GM21723 (cell line): Measurements from ENCODE around the gene JAML.

Experiments
- ATAC-seq: cut with Tn5 transposase; IDR thresholded peaks from one replicate; pipeline ENCODE4 v1.9.1; 2021; ENCODE audit warnings: mild to moderate bottlenecking, moderate library complexity; ENCODE audit not compliant: unreplicated experiment

The JAML gene

GRCh38 chr11:118169300-118170140 lies 55.3 kb downstream of the JAML start:
- ATAC-seq: no peak

GRCh38 chr11:118168751-118169150 lies 56.1 kb downstream of the JAML start:
- no peak for ATAC-seq

DNA sequence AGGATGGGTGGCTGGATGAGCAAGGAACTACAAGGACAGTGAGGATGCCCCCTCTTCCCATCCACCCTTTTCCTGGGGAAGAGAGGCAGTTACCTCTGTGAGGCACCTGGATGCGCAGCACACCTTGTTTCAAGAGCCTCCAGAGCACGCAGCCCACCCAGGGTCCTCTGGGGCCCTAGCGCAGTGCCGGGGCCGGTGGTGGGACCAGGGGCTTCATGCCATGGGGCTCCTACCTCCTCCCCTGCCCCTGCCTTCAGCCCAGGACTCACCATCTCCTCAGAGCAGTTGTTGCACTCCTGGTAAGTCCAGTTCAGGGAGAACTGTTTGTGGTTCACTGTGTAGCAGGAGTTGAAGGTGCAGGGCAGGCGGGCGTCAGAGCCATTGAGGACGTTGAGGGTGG lies 56.5 kb downstream of the JAML start:
- no peak for ATAC-seq

DNA sequence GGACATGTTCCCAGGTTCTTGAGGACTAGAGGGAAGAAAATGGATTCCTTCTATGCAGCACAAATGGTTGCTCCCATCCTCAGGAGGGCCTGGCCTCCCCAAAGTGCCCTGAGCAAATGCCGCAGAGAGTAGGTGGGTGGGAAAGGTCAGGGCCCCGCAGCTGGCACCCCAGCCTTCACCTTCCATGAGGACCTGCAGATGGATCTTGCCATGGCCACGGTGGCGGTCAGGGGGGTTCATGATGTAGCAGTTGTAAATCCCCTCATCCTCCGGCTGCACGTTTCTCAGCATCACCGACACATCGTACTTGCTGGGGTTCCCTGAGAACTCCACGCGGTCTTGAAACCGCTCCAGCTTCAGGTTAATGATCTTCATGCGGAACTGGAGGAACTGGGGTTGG lies 56.9 kb downstream of the JAML start:
- ATAC-seq: no peak

- no peak for ATAC-seq
These were observed 57.6 kb downstream of the JAML start for GRCh38 chr11:118167253-118167652.

DNA sequence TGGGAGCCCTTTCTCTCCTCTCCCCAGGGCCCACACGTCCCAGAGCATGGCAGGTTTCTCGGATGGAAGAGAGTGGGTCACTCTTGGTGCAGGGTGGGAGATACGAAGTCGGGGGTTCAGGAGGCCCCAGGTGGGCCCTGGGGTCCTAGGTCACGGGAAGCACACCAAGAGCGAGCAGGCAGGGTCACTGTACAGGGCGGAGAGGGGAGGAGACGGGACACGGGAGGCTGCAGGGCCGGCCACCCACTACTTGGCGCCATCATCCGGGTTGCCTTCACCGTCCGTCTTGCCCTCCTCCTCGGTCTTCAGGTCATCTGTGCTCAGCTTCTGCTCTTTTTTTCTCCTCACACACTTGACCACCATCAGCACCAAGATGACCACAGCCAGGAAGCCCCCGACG lies 58.2 kb downstream of the JAML start:
- ATAC-seq: no peak

- no peak for ATAC-seq
These were observed 59.9 kb downstream of the JAML start for GRCh38 chr11:118164885-118165284.

DNA sequence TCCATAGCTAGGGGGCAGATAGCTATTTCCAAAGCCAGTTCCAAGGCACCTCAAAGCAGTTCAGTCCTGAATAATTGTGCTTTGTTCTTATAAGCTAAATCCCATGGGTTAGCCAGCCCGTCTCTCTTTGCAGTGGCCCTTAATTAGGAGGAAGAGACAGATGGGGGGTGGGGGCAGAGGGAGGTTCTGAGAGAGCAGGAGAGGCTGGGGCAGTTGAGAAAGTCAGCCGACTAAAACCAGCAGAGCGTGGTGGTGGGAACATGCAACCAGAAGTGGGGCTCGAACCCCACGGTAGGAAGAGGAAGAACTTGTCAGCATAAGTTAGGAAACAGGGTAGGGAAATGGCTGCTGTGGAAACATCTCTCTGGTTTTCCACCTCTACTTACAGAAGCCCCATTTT lies 61.3 kb downstream of the JAML start:
- ATAC-seq: no peak

GRCh38 chr11:118162846-118163245 lies 62.0 kb downstream of the JAML start:
- ATAC-seq: no peak

GRCh38 chr11:118161786-118162185 lies 63.0 kb downstream of the JAML start:
- ATAC-seq: no peak

DNA sequence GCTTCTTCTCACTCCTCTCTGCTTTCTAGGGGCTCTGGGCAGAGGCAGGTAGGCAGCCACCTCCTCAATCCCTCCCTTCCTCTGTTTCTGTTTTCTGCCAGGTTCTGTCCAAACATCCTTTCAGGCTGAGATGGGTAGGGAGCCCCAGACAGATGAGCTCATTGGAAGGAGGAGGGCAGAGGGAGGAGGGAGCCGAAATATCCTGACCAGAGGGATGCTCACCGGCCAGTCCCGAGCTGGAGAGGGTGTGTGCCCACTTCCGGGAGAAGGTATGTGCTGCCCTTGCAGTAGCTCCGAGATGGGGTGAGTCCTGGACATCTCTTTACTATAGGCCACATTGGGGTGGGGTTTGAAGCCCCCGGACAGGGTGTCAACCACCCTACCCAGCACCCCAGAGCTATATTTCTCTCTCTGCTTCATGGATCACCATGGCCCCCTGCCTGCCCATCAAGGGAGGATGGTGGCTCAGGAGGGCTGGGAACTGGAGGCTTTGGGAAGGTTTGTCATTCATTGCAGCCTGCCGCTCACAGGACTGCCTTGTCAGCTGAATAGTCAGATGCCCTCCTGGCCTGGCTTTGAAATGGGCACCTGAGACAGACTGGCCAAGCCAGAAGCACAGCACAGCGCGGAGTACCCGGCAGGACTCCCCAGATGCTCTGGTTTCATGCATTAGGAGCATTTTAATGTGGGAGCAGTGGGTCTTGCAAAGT lies 67.5 kb downstream of the JAML start:
- no peak for ATAC-seq

DNA sequence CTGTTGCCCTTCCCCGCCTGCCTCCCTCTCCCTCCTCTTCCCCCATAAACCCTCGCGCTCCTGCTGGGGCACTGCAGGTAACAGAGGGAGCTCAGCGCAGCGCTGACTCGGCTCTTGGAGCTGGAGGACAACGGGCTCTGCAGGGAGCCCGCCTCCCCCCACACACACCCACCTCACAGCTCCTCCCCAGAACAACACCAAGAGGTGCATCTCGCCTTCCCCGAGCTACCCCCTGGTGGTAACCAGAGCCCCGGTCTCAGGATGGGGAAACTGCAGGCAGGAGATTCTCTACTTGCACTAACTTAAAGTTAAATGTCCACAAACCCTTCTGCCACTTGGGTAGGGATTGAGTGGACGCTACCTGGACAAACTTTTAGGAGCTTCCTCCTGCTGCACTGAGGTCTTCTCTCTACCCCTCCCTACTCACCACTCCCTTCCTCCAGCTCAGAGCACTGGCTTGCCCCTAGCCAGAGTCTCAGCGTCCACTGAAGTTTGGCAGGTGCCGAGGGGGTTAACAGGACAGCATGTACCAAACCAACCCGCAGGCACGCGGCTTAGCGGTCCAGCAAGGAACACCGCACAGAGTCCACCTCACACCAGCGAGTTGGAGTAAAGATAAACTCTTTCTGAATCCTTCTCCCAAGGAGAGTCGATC lies 68.2 kb downstream of the JAML start:
- ATAC-seq: no peak

GRCh38 chr11:118155776-118156530 lies 68.9 kb downstream of the JAML start:
- ATAC-seq: no peak

DNA sequence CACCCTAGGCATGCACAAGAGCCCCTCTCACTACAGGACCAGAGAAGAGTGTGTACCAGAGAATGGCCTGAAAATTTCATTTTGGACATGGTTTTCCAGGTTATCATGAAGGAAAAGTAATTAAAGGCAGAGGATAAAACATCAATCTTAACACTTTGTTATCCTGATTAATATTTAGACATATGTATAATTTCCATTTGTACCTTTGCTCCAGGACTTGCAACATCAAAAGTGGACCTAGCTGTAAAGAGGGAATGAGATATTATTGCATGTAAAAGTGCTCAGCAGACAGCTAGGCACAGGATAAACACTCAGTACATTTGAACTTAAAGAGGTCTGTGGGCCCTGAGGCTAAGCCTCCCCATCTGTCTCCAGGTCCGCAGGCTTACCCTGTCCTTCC lies 70.2 kb downstream of the JAML start:
- no peak for ATAC-seq

DNA sequence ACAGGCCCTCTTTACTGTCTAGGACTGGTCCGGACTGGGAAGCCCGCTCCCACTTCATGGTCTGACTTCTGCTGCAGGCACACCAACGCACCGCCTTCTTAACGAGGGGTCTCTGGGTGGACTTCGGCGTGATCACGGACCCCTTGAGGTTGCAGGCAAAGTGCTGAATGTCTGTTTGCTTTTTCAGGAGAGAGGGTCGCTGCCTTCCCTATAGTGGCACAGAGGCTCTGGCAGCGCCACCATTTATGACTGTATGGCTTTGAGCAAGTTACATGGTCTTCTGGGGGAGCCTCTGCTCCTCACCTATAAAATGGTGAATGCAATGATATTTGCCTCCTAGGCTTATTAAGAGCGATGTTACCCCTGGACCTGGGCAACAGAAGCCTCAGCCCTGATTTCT lies 70.8 kb downstream of the JAML start:
- ATAC-seq: no peak

DNA sequence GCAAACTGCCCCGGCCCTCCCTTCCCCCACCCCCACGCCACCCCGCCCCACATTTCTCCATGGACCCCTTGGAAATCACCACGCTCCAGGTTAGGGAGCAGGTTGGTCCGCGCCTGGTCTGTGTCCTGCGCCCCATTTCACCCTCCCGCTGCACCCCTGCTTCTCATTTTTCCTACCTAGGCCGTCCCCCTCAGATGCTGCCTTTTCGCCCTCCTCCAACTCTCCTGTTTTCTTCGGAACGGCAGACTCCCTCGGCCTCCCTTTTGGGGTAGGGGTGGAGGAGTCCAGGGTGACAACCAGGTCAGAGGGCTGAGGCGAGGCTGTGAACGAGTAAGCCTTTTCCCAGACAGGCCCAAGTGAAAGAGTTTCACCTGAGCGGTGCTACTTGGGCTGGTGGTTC lies 71.3 kb downstream of the JAML start:
- no peak for ATAC-seq

DNA sequence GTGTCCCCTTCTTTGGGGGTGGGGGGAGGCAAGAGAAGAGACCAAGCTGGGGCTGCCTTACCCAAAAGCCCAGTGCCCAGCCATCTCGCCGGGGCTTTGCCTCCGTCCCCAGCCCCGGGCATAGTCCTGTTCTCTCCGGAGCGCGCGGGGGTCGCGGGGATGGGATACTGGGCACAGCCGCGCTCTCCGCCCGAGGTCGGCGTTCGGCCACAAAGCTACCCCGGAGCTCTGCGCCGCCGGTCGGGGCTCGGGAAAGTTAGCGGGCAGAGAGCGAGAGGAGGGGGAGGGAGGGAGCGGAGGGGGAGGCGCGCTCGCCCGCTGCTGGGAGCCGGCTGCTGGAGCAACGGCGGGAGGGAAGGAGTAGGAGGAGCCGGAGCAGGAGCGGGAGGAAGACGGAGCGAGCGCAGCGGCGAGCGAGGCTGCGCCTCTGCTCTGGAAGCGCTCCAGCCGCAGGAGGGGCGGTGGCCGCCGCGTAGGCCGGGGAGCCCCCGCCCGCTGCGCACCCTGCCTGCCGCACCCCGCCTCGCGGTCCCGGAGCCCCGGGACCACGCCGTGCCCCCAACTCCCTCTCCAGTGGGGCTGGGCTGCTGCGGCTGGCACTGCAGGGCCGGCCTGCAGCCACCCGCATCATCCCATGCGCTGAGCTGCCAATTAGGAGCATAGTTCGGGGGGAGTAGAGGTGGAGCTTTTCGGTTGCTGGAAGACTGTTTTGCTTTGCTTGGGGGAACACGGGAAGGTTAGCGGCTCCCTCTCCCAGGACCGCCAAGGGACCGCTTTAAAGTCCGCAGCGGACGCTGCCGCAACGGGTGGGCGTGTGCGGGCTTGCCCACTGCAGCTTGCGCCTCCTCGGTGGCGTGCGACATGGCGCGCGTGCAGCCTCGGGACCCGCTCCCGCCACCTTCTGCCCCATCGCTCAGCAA lies 72.0 kb downstream of the JAML start, which contains the start of gene SCN4B:
Gene SCN4B, minus strand, starts transcription at position 272 of the 920 bp plus-strand sequence. Its CDS starts 150 bp downstream, at position 122.
- ATAC-seq: no peak

DNA sequence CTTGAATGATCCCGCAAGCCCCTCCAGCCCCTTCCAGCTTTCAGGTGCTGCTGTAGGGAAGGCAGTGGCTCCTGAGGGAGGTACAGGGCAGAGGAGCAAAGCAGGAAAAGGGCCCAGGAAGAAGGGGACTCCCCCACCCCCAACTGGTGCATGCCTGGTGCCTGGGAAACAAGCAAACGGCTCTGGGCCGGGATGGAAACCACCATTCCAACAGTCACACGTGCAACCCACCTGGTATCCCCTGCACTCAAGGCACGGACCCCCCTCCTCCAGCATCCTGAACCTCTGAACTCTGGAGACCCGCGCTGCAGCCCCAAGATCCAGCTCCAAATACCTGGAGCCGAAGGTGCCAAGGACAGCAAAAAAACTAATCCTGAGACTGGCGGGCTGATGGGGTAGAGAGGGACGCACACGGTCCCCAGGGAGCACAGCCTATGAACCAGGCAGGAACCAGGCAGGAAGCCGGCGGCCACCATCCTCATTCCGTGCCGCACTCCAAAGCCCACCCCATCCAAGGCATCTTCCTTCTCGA lies 72.7 kb downstream of the JAML start:
- ATAC-seq: no peak

- ATAC-seq: no peak
These were observed 73.4 kb downstream of the JAML start for GRCh38 chr11:118151431-118151830.

- ATAC-seq: no peak
These were observed 75.3 kb downstream of the JAML start for GRCh38 chr11:118149493-118149892.
